AG08395 (cell line): ENCODE measurements around the gene TACC2.

Experiments used
- DNase-seq: peaks from one replicate; pipeline ENCODE4 v3.0.0; 2012; ENCODE audit warnings: mixed read lengths, low spot score

Gene TACC2

GRCh38 chr10:122121059-122121458 is 132.1 kb downstream of the TACC2 start:
- DNase-seq: no peak

- DNase-seq: no peak
Observed at GRCh38 chr10:122122493-122122892, 133.5 kb downstream of the TACC2 start.

- no peak for DNase-seq
Observed at GRCh38 chr10:122123186-122123585, 134.2 kb downstream of the TACC2 start.

- DNase-seq: no peak
Observed at GRCh38 chr10:122124342-122124741, 135.4 kb downstream of the TACC2 start.

GRCh38 chr10:122124808-122125207 is 135.8 kb downstream of the TACC2 start:
- no peak for DNase-seq

GRCh38 chr10:122126763-122127659 is 138.0 kb downstream of the TACC2 start:
- peak; percentile 93 for DNase-seq

GRCh38 chr10:122127943-122128342 is 139.0 kb downstream of the TACC2 start:
- no peak for DNase-seq

GRCh38 chr10:122128357-122128756 is 139.4 kb downstream of the TACC2 start:
- peak; percentile 84 for DNase-seq

GRCh38 chr10:122130474-122131110 is 141.6 kb downstream of the TACC2 start:
- DNase-seq: no peak

GRCh38 chr10:122132331-122132755 is 143.4 kb downstream of the TACC2 start:
- no peak for DNase-seq

- DNase-seq: no peak
Observed at GRCh38 chr10:122132882-122133565, 144.1 kb downstream of the TACC2 start.

GRCh38 chr10:122135251-122136025 is 146.5 kb downstream of the TACC2 start:
- no peak for DNase-seq

GRCh38 chr10:122138831-122139625 is 150.1 kb downstream of the TACC2 start:
- DNase-seq: no peak

GRCh38 chr10:122139627-122140170 is 150.7 kb downstream of the TACC2 start:
- DNase-seq: no peak

- peak; percentile 35 for DNase-seq
Observed at GRCh38 chr10:122140461-122140902, 151.5 kb downstream of the TACC2 start.

- DNase-seq: peak; percentile 86
Observed at GRCh38 chr10:122140941-122141623, 152.1 kb downstream of the TACC2 start.

- peak; percentile 34 for DNase-seq
Observed at GRCh38 chr10:122141821-122142640, 153.1 kb downstream of the TACC2 start.

- peak; percentile 54 for DNase-seq
Observed at GRCh38 chr10:122142641-122143237, 153.8 kb downstream of the TACC2 start.
